ENCODE data around the gene OTUD4.

The OTUD4 gene

GRCh38 chr4:145170223-145170622 lies 10.2 kb downstream of the OTUD4 start:
- no peak overlapping the region for H3K4me3 ChIP-seq (replicated peaks in 1 of 2; ENCODE audit: low read depth in 2 of 2, low read length in 2 of 2)
- TF ChIP-seq CTCF (IDR thresholded peaks at IDR 0.05; ENCODE audit: low read depth, low read length) = no peak
- DNase-seq (ENCODE audit: low read depth in 2 of 2) = peak in 1 of 2 donors; percentile 58

GRCh38 chr4:145168581-145169187 lies 11.7 kb downstream of the OTUD4 start:
- DNase-seq (ENCODE audit: low read depth in 2 of 2) = no peak
- TF ChIP-seq CTCF (IDR thresholded peaks at IDR 0.05; ENCODE audit: low read depth, low read length) = no peak
- H3K4me3 ChIP-seq (replicated peaks in 1 of 2; ENCODE audit: low read depth in 2 of 2, low read length in 2 of 2) = no peak overlapping the region

GRCh38 chr4:145167887-145168286 lies 12.5 kb downstream of the OTUD4 start:
- TF ChIP-seq CTCF (IDR thresholded peaks at IDR 0.05; ENCODE audit: low read depth, low read length) = no peak
- no peak overlapping the region for H3K4me3 ChIP-seq (replicated peaks in 1 of 2; ENCODE audit: low read depth in 2 of 2, low read length in 2 of 2)
- DNase-seq (ENCODE audit: low read depth in 2 of 2) = no peak

GRCh38 chr4:145161549-145161948 lies 18.8 kb downstream of the OTUD4 start:
- no peak for DNase-seq (ENCODE audit: low read depth in 2 of 2)
- TF ChIP-seq CTCF (IDR thresholded peaks at IDR 0.05; ENCODE audit: low read depth, low read length) = no peak

GRCh38 chr4:145156986-145157385 lies 23.4 kb downstream of the OTUD4 start:
- no peak overlapping the region for H3K4me3 ChIP-seq (replicated peaks in 1 of 2; ENCODE audit: low read depth in 2 of 2, low read length in 2 of 2)
- no peak for DNase-seq (ENCODE audit: low read depth in 2 of 2)
- TF ChIP-seq CTCF (IDR thresholded peaks at IDR 0.05; ENCODE audit: low read depth, low read length) = no peak

More at GRCh38 chr4:145161549-145161948, 18.8 kb downstream of the OTUD4 start:
- no peak overlapping the region for H3K4me3 ChIP-seq (replicated peaks in 1 of 2; ENCODE audit: low read depth in 2 of 2, low read length in 2 of 2)

GRCh38 chr4:145155268-145155870 lies 25.0 kb downstream of the OTUD4 start:
- no peak for TF ChIP-seq CTCF (IDR thresholded peaks at IDR 0.05; ENCODE audit: low read depth, low read length)
- no peak overlapping the region for H3K4me3 ChIP-seq (replicated peaks in 1 of 2; ENCODE audit: low read depth in 2 of 2, low read length in 2 of 2)
- DNase-seq (ENCODE audit: low read depth in 2 of 2) = no peak
